ENCODE results near the gene SPATA33.

DNA sequence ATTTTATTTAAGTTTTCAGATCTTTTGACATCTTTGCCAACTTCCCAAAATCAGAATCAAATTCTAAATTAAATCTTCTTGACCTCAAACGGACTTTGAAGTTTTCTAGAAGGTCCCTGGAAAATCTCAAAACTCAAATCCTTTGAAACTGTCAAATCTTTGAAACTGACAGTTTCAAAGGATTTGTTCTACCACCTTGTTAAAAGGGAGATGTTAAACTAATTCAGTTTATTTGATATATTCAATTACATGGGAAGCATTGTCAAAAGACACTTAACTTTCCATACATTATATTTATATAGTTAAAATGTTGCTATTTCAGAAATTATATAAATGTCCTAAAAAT lies 47.6 kb upstream of the SPATA33 start:
- TF ChIP-seq, protein P1, sequence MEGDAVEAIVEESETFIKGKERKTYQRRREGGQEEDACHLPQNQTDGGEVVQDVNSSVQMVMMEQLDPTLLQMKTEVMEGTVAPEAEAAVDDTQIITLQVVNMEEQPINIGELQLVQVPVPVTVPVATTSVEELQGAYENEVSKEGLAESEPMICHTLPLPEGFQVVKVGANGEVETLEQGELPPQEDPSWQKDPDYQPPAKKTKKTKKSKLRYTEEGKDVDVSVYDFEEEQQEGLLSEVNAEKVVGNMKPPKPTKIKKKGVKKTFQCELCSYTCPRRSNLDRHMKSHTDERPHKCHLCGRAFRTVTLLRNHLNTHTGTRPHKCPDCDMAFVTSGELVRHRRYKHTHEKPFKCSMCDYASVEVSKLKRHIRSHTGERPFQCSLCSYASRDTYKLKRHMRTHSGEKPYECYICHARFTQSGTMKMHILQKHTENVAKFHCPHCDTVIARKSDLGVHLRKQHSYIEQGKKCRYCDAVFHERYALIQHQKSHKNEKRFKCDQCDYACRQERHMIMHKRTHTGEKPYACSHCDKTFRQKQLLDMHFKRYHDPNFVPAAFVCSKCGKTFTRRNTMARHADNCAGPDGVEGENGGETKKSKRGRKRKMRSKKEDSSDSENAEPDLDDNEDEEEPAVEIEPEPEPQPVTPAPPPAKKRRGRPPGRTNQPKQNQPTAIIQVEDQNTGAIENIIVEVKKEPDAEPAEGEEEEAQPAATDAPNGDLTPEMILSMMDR (IDR thresholded peaks at IDR 0.05): no peak
- no peak for TF ChIP-seq POLR2A (IDR thresholded peaks at IDR 0.05)

Measured in gastroesophageal sphincter (tissue), 3 donors.